C1 segment of cervical spinal cord (tissue), 14 donors: ENCODE measurements around the gene CD82.
A peak's percentile ranks its signal among the peaks of the same experiment; 100 is the strongest.
"Not testable (repeated sequence)": the region's sequence is repeated elsewhere in the genome, so short reads cannot be mapped to it uniquely, and the experiment has no call there.

Experiments
- DNase-seq, 14 donors: peaks; one replicate each; lab custom pipeline; 2025; lab: John Stamatoyannopoulos, UW

CD82 gene

DNA sequence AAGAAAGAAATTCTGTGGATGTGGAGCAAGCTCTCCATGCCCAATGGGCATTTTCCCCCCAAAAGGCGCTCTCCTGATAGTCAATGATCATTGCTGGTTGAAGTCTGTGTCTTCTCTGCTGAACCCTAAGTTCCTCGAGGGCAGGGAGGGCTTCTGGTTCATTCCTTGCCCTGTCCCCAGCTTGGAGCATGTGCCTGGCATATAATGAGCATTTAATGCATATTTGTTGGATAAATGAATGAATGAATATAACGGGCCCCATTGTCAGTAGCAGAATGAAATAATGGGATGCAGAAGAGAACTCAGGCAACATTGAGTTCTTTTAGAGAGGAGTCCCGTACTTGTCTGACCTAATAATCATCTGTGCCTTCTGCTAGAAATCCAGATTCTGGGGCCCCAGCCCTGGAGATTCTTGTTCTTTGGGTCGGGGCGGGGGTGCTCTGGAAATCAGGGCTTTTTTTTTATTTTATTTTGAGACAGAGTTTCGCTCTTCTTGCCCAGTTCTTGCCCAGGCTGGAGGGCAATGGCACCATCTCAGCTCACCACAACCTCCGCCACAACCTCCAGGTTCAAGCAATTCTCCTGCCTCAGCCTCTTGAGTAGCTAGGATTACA, 64.4 kb downstream of the CD82 start:
- peak in 1 of 14 donors; percentile 9 for DNase-seq

DNA sequence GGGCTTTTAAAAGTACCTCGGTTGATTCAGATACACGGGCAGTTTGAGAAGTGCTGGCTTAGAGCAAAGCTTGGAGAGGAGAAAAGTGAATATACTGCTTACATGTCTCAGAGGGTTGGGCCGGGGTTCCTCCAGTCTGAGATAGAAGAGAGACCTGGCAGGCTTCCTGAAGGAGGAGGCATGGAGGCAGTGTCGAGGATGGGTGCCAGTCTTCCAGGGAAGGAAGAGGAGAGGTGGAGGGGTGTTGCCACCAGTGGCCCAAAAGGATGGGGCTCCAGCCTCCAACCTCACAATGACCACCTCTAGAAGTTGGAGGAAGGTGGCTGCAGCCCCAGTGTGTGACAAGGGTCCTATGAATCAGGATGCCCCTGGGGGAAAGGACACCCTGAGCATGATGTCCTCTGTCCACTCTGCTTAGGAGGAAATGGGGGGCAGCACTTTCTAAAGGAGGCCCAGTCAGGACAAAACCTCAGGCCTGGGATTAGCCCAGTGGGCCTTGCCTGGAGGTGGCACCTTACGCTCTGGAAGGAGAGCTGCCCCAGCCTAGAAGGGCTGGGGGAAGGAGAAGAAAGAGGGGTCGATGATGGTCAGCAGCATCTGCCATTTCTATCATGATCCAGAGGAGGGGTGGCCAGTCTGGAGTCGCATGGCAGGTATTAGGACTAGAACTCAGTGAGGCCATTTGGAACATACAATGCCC, 65.2 kb downstream of the CD82 start:
- DNase-seq = no peak

DNA sequence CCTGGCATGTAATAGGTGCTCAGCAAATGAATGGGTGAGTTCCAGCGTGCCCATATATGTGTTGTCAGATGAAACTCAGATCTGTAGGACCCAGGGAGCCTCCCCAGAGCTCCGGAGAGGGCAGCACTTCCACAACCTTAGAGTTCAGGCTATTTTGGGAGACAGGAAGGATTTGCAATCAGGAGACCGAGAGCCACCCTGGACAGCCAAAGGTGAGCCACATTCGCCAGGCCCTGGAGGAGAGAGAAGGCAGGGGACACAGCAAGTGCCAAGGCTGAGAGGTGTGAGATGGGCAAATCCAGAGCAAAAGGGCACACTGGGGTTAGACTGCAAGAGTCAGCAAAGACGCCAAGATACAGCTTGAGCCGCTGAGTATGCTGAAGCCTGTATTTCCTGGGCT, 66.4 kb downstream of the CD82 start:
- DNase-seq = no peak

DNA sequence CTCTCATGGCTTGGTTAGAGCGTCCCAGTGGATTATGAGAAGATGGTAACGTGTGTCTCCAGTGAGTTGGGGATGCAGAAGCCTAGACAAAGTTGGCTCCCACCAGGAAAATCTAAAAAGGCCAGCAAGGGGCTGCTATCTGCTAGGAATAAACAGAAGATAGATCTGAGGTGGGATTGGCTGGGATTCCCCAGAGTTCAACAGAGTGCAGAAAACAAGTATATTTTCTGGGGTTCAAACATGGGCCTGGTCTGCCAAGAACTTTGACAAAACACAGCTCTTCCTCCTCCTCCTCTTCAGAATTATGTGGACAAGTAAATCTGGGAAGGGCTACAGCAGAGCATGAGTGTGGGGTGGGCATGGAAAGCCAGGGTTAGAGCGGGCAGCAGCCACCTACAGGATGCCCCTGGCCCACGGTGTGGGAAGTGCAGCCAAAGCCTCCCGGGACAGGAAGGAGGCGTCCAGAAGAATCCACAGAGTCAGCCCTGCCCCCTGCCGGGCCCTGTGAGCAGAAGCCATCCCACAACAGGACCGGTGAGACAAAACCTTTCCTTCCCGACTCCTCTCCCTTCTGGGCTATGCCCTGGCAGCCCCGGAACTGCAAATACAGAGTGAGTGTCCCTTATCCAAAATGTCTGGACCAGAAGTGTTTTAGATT, 67.1 kb downstream of the CD82 start:
- DNase-seq = peak in 3 of 14 donors; percentile 27 to 43 (median 32)

DNA sequence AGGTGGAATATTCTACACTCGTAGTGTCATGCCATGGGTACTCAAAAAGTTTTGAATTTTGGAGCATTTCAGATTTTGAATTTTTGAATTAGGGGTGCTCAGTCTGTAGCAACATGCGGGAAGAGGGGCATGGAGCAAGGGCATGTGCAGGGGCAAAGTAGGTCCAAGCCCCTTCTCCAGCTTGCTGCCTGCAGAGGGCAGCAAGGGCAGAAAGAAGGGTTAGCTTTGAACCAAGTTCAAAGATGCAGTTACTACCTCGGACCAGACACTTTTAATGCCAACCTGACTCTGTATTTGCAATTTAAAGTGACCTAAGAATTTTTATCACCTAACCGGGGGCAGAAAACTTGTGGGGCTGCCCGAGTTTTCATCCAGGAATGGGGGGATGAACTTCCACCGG, 68.2 kb downstream of the CD82 start:
- DNase-seq = no peak

GRCh38 chr11:44634401-44635281, 69.2 kb downstream of the CD82 start:
- DNase-seq = peak in 10 of 14 donors; percentile 26 to 90 (median 73)

DNA sequence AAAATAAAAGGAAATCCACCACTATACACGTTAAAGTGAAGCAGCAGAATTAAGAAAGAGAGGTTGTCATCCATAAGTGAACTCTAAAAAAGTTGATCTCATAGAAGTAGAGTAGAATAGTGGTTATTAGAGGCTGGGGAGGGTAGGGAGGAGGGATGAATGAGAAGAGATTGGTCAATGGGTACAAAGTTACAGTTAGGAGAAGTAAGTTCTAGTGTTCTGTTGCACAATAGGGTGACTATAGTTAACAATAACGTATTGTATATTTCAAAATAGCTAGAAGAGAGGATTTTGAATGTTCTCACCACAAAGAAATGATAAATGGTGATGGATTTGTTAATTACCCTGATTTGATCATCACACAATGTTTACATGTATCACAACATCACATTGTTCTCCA, 72.0 kb downstream of the CD82 start:
- no peak for DNase-seq

- no peak for DNase-seq
Observed at GRCh38 chr11:44638032-44638431, 72.6 kb downstream of the CD82 start.

DNA sequence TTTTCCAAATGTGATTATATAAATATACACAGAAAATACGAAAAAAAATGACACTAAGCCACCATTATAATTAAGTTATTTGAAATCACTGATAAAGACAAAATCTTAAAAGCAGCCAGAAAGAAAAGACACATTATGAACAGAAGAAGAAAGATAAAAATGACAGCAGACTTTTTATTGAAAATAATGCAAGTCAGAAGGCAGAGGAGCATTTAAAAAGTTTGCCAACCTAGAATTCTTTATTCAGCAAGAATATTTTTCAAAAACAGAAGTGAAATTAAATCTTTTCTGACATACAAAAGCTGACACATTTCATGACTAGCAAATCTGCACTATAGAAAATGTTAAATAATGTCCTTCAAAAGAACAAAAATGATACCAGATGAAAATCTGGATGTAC, 77.8 kb downstream of the CD82 start:
- no peak for DNase-seq

DNA sequence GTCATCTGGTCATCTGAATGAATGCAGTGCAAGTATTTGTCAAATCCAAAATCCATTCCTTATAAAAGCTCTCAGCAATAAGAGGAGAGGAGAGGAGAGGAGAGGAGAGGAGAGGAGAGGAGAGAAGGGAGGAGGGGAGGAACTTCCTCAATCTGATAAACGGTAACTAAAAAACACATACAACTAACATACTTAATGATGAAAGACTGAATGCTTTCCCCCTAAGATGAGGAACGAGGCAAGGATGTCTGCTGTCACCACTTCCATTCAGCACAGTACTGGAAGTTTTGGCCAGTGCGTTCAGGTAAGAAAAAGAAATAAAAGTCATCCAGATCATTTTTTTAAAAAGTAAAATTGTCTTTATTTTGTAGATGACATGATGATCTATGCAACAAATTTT, 80.4 kb downstream of the CD82 start:
- no peak for DNase-seq

DNA sequence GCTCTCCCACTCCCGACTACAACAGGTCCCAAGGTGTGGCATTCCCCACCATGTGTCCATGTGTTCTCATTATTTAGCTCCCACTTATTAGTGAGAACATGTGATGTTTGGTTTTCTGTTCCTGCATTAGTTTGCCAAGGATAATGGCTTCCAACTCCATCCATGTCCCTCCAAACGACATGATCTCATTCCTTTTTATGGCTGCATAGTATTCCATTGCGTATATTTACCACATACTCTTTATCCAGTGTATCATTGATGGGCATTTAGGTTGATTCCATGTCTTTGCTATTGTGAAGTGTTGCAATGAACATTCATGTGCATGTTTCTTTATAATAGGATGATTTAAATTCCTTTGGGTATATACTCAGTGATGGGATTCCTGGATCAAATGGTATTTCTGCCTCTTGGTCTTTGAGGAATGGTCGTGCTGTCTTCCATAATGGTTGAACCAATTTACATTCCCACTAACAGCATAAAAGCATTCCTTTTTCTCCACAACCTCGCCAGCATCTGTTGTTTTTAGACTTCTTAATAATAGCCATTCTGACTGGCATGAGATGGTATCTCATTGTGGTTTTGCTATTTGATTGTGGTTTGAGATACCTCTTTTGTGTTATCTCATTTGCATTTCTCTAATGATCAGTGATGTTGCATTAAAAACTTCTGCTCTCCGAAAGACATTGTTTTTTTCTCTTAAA, 81.9 kb downstream of the CD82 start:
- not testable (repeated sequence) for DNase-seq

DNA sequence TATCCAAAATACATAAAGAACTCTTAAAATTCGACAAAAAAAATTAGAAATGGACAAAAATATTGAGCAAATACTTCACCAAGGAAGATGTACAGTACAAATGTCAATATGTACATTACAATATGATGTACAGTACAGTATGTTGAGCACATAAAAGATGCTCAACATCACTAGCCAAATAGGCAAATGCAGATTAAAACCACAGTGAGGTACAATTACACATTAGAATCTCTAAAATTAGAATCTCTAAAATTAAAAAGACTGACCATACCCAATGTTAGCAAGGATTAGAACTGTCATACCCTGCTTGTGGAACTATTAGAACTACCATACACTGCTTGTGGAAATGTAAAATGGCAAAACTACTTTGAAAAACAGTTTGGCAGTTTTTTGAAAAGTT, 82.6 kb downstream of the CD82 start:
- DNase-seq = no peak

- DNase-seq = no peak
Observed at GRCh38 chr11:44651535-44652155, 86.2 kb downstream of the CD82 start.

DNA sequence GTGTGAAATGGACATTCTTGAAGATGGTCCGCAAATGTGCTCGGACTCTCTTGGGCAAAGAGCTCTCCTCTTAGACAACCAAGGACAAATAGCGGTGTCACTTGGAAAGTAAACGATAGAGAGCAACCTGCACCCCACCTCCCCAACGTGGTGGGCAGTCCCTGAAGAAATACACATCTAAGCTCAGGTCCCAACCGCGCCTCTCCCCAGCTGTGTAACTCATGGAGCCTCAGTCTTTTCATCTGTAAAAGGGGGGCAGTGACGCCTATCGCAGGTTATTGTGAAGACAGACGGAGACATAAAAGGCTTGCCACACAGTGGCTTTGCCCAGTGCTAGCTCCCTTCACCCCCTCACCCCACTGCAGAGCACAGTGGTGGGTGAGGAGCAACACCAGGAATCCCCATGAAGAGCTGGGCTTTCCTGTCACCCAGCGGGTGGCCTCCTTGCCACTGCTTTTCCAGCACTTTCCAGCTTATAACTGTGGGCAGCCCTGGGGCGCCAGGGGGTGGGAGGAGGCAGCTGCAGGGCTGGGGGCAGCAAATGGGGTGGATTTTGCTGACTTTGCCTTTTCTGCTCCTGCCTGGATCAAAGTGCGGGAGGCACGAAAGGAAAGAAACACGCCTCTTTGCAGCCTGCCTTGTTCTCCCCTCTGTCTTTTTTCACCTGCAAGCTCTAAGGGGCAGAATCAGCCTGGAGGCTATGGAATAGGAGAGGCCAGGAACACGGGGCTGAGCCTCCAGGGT, 87.6 kb downstream of the CD82 start:
- DNase-seq = no peak

- no peak for DNase-seq
Observed at GRCh38 chr11:44654057-44654456, 88.6 kb downstream of the CD82 start.

DNA sequence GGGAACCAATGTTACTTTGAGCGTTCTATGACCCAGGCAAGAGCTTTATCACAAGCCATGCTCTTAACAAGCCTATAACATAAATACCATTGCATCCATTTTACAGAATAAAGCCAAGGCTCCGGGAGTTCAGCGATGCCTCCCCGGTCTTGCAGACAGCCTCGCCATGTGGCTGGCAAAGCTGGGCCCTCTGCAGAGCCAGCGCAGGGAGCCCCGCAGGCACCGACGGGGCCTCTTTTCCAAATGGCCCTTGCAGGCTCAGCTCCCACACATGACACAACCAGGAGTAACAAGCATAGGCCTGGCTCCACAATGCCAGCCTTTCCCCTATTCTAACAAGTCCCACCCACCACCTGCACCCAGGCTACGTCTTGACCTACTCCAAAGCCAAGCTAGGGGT, 89.1 kb downstream of the CD82 start:
- no peak for DNase-seq

- peak in 1 of 14 donors; percentile 29 for DNase-seq
Observed at GRCh38 chr11:44657836-44658505, 92.5 kb downstream of the CD82 start.

DNA sequence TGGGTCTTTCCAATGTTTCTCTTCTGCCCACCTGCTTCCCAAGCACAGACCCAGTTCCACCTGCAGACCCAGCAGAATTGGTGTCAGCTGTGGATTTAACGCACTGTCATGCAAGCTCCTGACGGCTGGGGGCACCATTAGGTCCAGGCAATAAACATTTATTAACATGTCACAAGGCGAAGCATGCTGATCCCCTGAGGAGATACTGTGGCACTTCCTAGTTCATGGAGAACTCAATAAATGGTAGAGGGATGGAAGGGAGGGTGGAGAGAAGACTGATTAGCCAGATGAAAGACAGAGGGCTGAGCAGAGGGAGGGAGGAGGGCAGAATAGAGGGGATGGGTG, 93.0 kb downstream of the CD82 start:
- DNase-seq = no peak

DNA sequence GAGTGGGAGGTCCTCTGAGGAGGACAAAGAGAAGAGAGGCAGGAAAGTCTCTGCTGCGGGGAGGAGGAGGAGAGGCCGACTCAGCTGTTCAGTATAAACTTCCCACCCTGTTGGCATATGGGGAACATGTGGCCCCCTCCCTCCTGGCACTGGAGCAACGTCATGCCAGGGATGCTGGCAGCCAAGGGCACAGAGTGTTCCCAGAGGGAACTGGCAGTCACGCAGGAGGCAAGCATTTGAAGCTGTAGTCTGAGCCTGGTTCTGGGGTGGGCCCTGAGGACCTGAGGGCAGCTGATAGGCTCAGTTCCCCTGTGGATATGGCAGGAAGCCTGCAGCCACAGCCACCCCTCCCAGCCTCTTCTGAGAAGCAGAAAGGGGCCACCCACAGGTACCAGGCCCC, 94.2 kb downstream of the CD82 start:
- peak in 1 of 14 donors; percentile 48 for DNase-seq

GRCh38 chr11:44660535-44660934, 95.1 kb downstream of the CD82 start:
- DNase-seq = not testable (repeated sequence)
